ENCODE measurements around the gene PGF.
"Not testable (repeated sequence)": the region's sequence is repeated elsewhere in the genome, so short reads cannot be mapped to it uniquely, and the experiment has no call there.

PGF gene

GRCh38 chr14:74955229-74956026 lies at the start of gene PGF:
TSS of gene PGF (minus strand) at chr14:74955597. CDS start at chr14:74955242, 355 bp downstream.
- no peak for DNase-seq

- no peak for DNase-seq
Observed at GRCh38 chr14:75003250-75004027, 48.0 kb upstream of the PGF start.

GRCh38 chr14:75002392-75003249 lies 47.2 kb upstream of the PGF start, which contains the start of gene EIF2B2:
TSS of gene EIF2B2 (plus strand) at chr14:75002921. CDS start at chr14:75002991, 70 bp downstream.
- peak; percentile 95 to 98 (median 97) for DNase-seq

GRCh38 chr14:75001899-75002298 lies 46.5 kb upstream of the PGF start:
- DNase-seq: no peak

- no peak for DNase-seq
Observed at GRCh38 chr14:75001261-75001660, 45.9 kb upstream of the PGF start.

- DNase-seq: not testable (repeated sequence)
Observed at GRCh38 chr14:74995781-74996180, 40.4 kb upstream of the PGF start.

- DNase-seq: not testable (repeated sequence)
Observed at GRCh38 chr14:74994182-74994581, 38.8 kb upstream of the PGF start.

DNA sequence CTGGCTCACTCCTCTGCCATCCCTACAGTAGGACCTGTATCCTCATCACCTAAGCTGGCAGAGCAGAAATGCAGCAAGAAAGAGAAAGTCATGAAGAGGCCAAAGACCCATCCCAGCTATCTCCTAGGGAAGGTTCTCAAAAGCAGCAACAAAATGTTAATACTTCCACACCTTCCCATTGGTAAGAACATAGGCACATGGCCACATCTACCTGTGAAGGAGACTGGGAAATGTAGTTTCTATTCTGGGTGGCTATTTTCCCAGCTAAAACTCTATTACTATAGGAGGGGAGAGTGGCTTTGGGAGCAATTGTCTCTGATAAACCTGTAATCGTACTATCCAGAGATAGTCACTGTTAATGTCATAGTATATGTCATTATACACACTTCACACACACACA lies 33.6 kb upstream of the PGF start:
- DNase-seq: no peak

GRCh38 chr14:74988131-74988530 lies 32.7 kb upstream of the PGF start:
- DNase-seq: no peak

- no peak for DNase-seq
Observed at GRCh38 chr14:74985806-74986205, 30.4 kb upstream of the PGF start.

- no peak for DNase-seq
Observed at GRCh38 chr14:74985028-74985310, 29.6 kb upstream of the PGF start.

DNA sequence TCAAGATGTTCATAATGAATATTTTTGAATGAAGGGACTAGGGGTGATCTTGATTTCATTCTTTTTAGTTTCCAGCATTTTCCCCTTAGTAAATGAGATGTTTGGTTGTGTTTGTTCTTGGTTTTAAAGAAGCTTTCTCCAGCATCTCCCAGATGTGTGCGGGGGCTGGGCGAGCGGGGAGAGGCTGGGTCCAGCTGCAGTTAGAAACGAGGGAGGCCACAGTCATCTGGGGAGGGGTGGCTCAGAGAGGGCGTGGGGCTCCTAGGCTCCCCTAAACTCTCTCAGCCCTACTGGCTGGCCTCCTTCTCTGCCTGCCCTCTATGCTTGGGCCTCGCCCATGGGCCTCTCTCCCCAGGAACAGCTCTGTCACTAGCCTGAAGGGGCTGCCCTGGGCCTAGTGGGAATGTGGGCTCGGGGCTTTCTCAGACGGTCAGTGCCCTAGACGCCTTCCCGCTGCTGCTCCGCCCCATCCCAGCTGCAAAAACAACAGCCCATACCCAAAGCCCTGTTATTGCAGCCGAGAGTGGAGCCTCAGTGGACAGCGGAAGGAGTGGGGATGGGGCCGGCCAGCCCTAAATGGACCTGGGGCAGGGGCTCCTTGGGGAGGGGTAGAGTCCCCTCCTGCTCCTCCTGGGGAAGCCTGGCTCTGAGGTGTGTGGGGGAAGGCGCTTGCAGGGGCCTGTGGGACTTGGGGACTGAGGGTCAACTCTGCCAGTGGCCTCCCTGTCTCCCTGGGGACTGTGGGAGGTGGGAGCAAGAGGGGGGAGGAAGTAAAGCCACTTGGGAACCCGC lies 29.0 kb upstream of the PGF start:
- DNase-seq: no peak

DNA sequence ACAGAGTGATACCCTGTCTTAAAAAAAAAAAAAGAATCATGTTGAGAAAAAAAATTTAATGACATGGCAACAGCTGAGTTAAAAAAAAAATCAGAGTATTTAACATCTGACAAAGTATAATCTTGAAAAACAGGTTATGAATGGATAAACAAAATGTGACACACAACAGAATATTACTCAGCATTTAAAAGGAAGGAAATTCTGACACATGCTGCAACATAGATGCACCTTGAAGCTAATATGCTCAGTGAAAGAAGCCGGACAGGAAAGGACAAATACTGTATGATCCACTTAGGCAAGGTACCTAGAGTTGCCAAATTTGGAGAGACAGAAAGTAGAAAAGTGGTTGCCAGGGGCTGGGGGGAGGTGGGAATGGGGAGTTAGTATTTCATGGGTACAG lies 27.9 kb upstream of the PGF start:
- DNase-seq: no peak

GRCh38 chr14:74982661-74983060 lies 27.3 kb upstream of the PGF start:
- no peak for DNase-seq

DNA sequence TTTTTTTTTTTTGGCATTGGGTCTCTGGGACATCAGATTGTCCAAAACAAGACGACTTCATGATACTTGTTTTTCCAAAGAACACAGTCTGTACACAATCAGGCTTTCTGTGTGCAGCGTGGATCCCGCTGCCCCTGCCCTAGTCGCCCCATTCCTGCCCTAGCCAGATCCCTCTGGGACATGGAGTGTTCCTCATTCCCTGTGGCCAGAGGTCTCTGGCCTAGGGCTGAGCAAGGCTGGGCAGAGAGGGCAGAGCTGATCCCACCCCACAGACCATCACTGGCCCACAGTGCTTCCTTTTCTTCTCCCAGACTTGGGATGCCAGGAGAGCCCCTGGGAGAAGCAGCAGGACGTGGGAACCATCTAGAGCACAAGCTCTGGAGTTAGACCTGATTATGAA lies 26.4 kb upstream of the PGF start:
- no peak for DNase-seq

DNA sequence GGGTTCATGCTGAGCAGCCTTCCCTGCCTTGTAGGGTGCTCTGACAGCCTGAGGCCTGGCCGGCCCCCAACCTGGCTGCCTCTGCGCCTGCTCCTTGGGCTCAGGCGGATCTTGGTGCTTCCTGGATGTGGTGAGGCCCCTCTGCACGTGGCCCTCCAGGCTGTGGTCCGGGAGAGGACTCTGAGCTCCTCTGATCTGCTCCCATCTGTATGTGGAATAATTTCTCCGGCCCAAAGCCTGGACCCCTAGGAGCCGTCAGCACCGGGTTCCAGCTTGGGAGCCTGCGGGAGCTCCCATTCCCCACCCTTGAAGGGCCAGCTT lies 26.0 kb upstream of the PGF start:
- DNase-seq: no peak

DNA sequence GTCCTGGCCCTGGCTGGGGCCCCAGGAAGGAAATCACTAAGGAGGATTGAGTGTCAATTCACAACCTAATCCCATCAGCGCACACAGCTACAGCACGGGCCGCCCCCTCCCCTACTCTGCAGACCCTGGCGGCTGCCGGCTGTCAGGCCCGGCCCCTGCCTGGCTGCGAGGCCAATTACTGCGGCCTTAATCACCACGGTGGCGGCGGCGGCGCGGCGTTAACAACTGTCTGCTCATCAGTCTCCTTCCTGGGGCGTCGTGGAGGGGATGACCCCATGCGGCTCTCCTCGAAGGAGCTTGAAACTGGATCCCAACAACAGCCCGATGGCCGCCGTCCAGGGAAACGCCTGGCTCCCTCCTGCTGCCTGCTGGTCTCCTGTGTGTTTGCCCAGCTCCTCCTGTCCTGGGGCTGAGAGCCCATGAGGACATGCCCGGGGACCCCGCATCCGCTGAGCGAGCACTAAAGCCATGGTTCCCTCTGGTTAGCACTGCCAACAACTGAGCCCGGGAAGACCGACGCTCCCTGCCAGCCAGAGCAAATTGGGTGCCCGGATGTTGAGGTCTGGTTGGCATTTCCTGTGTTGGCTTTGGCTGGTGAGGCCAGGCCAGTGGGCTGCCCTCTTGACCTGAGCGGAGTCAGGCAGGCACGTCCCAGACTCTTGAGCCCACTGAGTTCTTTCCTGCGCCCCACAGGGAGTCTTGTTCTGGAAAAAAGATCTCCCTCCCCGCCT lies 25.5 kb upstream of the PGF start:
- DNase-seq: no peak

GRCh38 chr14:74980398-74980730 lies 25.0 kb upstream of the PGF start:
- no peak for DNase-seq

DNA sequence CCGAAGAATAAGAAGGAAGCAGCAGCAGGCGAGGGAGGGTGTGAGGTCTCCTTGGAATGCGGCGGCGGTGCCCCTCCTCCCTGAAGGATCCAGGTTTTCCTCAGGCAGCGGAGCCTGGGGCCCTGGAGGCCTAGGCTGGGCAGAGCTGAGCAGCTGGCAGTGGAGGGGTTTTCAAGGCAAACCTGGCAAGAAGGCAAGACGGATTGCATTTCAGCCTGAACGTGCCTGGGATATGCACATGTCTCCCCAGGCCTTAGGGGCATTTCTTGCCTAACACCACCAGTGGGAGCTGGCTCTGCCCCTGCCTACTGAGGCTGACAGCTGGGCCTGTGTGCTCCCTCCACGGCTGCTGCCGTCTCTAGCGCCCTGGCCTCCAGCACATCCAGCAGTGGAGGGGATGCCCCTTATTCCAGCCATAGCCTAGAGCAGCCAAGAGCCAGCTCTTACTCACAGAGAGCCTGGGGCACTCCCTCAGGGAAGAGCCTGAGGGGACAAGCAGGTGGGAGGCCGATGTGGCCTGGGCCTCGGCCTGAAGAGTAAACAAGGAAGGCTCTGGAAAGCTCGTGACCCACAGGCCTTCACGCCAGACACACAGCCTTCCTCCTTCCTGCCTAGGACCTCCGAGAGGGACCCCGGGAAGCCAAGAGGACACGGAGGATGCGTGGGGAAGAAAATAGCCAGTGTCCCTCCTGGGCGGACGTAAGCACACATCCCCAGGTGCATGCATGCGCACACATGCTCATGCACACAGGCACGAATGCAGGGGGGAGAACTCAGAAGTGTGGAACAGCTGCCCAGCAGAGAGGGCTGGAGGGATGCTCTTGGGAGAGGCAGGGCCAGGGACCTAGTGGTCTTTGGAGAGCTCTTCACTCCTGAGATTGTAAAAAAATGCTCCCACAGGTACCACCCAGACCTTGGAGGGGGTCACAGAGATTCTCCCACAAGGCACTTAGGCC lies 24.3 kb upstream of the PGF start:
- no peak for DNase-seq

DNA sequence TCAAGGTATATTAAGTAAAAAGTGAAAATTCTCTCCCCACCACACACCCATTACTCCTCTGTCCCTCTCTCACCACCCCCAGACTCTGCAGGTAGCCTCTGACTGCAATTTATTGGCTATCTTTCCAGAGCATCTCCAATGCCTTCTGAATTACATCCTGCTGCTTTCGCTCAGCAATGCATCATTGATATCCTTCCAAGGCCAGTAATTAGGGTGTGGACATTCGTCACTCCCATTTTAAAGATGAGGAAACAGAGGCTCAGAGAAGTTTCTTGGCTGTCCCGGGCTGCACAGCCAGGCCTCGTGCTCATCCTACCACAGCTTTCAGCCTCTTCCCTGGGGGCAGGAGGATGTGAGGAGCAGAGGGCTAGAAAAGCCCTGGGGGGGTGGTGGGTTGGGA lies 23.6 kb upstream of the PGF start:
- DNase-seq: no peak

DNA sequence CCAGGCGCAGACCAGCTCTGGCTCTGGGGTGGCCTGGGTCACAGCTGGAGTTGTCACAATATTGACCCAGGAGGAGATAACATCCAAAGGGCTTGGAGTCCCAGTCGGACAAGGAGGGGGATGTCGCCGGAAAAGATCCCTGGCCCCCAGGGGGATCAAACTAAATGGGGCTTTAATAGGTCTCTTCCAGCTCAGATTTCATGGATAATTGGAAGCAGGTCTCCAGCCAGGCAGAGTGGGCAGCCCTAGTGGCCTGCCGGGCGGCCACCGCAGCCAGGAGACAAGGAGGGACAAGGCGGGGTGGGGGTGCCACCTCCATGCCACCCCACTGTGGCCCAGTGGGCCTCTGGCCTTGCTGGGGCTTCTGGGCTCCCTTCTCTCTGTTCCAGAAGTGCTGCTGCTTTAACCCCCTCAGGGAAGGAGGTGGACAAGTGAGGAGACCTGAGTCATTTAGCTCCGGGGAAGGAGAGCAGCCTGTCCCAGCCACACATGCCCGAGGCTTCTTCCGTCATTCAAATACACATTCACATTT lies 23.1 kb upstream of the PGF start:
- no peak for DNase-seq
